GM19463 (cell line): ENCODE measurements around the gene NTSR1.

Source experiments
- ATAC-seq: cut with Tn5 transposase; IDR thresholded peaks from one replicate; pipeline ENCODE4 v1.9.1; 2021; ENCODE audit warnings: mild to moderate bottlenecking, moderate library complexity; ENCODE audit not compliant: unreplicated experiment

The NTSR1 gene

DNA sequence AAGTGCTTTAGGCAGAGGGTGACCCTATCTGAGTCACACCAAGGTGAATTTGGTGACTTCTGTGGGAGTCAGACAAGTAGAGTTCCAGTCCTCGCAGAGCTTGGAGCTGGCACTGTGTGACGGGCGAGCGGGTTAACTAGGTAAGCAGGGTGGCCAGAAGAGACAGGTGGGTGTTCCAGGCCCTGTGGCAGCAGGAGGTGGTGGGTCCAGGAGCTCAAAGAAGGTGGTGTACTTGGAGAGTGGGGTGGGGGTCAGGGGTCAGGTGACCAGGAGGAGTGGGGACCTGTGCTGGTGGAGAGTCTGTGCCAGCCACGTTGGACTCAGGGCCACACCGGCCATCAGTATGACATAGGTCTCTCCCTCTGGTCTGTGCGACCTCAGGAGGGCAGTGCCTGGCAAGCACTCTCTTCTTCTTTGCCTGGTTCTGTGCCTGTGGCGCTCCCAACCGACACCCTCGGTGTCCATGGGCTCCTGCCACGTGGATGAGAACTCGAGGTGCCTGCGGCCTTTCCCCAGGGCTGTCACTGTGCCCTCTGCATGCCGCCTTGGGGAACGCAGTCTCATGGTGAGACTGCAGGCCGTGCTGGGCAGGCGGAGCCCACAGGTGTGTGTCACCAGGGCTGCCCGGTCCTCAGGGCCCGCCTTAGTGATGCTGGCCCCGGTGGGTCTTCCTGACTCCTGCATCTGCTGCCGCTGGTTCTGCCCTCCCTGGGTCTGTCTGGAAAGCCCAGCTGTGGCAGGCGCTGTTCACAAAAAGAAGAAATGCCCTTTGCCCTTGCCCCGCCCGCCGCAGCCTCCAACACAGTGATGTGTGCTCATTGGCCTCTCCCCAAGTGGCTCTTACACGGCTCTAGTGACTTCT lies 89.3 kb downstream of the NTSR1 start:
- no peak for ATAC-seq

DNA sequence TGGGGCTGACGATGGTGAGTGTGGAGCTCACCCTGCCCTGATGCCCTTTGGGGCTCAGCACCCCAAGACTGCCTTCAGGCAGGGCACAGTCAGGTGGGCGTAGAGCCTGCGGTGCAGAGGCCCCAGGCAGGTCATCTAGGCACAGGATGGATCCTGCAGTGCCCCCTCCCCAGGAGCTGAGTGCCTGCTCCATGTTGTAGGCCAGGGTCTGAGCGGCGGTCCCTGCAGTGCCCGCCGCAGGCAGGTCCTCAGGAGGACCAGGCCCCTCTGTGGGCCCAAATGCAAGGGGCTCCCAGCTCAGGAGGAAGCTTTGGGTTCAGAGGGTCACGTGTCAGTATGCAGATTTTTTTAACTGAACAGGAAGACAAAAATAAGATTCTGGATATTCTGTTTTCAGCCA lies 90.4 kb downstream of the NTSR1 start:
- no peak for ATAC-seq

DNA sequence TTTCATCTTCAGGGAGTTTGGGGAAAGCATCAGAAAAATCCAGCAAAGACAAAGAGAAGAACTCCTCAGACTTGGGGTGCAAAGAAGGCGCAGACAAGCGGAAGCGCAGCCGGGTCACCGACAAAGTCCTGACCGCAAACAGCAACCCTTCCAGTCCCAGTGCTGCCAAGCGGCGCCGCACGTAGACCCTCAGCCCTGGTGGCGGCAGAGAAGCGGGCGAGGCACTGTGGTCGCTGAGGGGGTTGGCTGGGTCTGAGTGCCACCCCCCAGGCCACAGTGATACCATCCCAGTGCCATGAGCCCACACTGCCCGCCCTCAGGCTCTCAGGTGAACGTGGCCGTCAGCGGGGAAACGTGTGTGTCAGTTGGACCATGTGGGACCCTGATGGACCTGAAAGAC lies 90.8 kb downstream of the NTSR1 start:
- no peak for ATAC-seq

DNA sequence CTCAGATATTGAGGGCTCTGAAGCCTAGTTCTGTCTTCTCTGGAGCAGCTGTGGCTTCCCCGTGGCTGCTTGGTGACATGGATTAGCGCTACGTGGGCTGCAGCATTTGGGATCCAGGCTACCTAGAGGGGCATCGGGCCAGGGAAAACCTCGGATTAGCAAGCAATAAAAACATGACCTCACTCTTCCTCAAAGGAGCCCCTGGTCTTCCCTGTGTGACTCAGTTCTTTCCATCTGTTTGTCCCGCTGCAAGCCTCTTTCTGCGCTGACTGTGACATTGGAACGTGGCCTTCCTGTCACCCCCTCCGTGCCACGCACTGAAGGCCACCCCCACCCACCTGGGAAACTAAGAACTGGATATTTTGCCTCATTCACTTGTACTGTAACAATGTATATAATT lies 91.2 kb downstream of the NTSR1 start:
- no peak for ATAC-seq

DNA sequence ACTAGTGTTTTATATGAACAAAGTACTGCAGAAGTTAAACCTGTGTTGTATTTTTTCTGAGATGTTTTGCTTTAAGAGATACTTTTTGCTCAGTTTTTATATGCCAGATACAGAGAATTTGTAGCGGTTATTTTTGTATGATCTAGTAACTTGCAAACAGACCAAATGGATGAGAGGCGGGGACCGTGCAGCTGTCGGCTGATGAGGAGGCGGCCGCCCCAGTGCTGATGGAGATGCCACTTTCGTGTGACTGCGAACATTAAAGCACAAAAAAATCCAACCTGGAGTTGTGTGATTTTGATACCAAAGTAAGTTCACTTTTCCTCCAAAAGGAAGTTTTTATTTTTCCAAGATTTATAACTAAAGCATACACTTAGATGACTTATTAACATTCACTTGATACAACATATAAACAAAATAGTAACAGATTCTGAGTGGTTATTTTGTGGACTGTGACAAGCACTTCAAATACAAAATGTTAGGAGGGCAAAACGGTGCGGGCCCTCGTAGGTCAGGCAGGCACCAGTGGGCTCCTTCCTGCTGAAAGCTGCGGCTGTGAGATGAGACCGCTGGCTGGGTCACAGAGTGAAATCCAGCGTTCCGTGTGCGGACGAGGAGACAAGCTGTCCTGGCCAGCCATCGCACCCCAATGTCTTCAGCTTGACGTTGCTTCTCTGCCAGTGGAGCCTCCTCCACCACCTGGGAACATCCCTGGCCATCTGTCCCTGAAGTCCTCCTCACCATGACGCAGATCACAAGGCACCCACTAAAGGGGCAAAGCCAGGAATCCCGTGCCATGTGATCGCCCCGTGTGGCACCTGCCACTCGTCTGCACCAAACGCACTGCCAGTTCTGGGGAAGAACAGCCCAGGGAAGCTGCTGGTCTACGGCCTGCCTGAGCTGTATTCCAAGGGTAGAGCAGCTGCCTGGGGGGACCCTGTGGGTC lies 92.0 kb downstream of the NTSR1 start:
- no peak for ATAC-seq

DNA sequence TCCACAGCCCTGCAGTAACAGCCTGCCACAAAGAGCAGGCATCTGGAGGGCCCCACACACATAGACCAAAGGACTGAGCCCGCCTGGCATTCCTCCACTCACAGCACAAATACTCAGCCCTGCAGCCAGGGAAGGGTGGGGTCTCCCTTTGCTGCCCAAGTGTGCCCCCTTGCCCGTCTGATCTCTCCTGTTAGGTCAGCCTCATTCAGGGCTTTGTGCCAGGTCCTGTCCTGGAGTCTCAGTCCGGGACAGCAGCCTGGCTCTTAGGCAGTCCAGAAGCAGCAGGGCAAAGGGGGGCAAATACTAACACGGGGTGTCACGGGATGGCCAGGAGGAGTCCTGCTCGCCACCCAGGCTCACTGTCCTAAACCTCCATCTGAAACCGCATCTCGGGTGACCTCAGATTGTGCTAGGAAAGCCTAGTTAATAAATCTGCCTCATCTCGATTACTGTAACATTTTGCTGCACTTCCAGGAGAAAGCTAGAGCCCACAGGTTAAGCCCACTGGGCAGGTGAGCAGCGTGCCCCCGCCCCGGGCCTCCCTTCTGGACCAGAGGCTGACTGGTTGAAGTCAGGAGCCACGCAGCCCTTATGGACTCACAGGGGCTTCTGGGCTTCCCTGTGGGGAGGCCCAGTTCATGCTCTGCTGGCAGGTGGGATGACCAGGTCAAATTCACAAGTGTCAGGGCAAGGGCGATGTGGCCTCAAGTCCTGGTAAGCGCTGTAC lies 92.8 kb downstream of the NTSR1 start:
- ATAC-seq = no peak

DNA sequence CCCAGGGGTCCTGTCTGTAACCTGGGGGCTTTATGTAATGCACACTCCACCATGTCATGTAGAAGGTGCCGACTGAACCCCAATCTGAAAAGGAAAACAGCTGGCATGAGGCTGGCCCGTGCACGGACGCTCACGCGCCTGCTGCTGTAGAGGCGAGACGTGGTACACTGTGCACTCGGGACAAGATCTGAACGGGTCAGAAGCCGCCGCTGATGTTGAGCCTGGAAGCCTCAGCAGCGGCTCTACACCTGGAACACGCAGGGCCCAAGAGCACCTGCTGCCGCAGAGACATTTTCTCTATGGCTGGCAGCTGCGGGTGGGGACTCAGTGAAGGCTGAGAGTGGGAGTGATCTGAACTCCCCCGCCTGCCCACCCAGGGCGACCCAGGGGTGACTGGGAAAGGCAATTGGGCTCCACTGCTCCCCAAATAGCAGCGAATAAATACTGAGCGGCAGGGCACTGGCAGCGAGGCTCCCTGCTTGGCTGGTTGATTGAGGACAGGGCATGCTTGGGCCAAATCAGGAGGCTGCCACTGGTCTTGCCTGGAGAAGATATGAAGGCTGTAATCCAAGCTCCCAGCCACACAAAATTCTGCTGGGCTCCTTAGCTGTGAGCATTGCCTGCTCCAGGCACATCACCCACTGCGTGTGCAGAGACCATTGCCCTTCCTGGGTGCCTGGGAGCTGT lies 93.5 kb downstream of the NTSR1 start:
- no peak for ATAC-seq

DNA sequence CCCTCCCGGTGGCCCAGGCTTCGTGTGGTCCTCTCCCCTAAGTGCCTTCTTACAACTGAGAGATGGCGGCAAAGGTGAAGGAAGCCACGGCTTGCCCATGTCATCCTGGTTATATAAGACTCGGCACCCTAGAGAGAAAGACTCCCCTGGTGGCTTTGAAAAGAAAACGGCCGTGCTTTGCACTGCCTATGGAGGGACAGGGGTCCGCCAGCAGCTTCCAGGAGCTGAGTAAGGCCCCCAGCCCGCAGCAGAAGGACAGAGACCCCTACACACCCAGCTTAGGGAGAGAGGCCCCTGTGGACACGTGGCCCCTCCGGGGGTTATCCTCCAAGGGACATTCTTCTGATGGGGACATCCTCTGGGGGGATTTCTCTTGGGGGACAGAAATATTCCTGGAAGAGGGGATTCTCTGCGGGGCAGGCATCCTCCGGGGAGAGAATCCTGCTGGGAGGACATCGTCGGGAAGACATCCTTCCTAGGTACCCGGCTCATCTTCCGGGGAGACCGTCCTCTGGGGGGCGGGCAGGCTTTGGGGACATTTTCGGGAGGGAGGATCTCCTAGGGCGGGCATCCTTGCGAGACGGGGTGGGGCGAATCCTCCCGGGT lies 95.5 kb downstream of the NTSR1 start:
- ATAC-seq = no peak

DNA sequence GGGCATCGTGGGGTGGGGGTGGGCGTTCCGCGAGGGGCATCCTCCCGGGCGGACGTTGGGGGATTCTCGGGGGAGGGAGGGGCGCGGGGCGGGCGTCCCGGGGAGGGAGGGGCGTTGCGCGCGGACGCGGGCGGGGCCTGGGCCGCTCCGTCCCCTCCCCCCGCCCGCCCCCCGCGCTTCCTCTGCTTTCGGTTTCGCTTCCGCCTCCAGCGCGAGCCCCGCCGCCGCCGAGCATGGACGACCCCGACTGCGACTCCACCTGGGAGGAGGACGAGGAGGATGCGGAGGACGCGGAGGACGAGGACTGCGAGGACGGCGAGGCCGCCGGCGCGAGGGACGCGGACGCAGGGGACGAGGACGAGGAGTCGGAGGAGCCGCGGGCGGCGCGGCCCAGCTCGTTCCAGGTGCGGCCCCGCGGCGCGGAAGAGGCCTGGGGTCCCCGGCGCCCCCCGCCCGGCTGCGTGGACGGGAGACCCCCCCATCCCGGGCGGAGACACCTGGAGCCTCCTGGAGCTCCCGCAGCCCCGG lies 96.1 kb downstream of the NTSR1 start, which contains the start of gene OGFR:
Gene OGFR, plus strand, starts transcription at position 209 of the 528 bp plus-strand sequence. Its CDS starts 25 bp downstream, at position 234.
- peak; percentile 49 for ATAC-seq

DNA sequence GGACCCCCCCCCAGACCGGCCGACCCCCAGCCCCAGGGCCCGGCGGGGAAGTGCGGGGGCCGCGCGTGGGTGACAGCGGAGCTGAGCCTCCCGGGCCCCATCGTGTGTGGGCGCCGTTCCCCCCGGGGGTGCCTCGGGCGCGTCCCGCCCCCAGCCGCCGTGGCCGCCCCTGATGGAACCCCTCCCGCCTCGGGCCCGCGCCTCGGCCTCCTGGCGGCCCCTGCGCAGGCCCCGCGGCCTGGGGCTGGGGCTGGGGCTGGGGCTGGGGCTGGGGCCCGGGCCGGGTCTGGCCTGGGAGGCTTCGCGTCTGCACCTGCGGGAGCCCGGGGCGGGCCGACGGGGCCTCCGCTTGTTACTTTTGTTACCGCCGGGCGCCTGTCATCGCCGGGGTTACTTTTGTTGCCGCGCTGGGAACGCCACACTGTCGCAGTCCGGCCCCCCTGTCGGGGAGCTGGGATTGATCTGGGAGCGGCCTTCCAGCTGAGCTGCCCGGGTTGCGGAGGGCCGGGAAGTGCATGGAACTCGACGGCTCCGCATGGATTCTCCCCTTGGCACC lies 96.6 kb downstream of the NTSR1 start:
- ATAC-seq = no peak

DNA sequence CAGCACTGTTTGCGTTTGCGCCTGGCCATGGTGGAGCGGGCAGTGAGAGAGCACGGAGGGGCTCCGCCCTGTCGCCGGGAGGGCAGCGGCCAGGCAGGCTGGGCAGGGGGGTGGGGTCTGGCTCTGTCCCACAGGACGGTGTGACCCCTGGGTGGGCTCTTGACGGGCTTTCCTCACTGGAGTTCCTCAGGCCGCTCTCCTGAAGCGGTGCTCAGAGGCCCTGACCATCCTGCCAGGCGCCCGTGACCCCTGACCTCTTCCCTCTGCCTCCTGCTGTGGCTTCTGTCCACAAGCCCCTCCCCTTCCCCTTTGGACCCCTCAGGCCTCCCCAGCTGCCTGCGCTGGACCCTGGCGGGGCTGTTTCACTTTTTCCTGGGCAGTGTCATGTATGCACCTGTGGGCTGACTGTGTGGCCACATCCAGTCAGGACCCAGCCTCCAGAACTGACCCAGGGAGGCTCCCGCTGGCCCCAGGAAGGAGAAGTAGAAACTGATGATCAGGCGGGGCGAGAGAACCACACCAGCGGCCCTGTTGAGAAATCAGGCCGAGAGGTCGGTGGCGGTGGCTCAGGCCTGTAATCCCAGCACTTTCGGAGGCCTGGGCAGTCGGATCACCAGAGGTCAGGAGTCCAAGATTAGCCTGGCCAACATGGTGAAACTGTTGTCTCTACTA lies 97.2 kb downstream of the NTSR1 start:
- no peak for ATAC-seq

DNA sequence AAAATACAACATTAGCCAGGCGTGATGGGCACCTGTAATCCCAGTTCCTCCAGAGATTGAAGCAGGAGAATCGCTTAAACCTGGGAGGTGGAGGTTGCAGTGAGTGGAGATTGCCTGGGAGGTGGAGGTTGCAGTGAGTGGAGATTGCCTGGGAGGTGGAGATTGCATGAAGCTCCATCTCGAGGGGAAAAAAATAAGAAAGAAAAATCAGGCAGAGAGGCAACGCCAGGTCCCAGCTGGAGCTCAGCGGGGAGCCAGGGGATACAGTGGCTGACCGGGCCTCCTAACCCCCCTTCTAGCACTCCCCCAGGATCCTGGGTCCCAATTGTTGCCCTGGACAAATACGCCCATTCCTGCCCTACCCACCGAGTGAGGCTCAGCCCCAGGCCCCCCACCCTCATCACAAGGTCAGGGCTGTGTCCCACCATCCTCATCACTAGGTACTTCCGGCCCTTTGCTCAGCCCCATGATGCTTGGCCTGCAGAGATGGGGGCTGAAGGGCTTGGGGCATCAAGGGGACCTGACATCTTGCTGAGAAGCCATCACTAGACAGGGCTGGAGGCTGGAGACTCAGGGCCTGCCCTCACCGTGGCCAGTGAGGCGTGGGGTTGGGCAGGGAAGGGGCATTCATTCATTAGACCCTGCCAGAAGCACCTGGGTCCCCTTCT lies 97.9 kb downstream of the NTSR1 start:
- ATAC-seq = no peak

DNA sequence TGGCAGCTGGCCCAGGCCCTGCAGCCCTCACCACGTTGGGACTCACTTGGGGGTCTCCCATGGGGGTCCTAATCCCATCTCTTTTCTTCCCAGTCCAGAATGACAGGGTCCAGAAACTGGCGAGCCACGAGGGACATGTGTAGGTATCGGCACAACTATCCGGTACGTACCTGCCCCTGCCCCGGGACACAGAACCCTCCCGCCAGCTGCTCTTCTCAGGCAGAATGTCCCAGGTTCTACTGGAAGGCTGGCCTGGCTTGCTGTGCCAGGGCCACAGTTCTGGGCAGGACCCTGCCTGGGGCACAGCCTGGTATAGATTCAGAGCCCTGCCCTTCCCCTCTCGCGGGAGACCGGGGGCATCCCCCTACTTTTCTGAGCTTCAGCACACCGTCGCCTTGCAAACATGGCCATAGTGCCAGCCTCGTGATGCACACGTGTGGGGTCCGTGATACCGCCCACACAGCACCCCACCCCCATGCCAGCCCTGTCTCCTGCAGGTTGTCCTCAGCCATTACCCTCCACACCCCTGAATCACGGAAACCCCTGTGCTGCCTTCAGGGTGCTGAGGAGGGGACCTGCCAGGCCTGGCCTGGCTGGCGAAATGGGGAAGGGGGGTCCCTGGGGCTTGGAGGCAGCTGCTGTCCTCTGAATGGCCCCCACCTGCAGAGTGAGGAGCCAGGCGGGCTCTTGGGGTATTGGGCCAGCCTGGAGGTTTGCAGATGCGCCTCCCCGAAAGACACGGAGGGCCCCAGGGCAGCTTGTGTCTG lies 99.0 kb downstream of the NTSR1 start:
- no peak for ATAC-seq

DNA sequence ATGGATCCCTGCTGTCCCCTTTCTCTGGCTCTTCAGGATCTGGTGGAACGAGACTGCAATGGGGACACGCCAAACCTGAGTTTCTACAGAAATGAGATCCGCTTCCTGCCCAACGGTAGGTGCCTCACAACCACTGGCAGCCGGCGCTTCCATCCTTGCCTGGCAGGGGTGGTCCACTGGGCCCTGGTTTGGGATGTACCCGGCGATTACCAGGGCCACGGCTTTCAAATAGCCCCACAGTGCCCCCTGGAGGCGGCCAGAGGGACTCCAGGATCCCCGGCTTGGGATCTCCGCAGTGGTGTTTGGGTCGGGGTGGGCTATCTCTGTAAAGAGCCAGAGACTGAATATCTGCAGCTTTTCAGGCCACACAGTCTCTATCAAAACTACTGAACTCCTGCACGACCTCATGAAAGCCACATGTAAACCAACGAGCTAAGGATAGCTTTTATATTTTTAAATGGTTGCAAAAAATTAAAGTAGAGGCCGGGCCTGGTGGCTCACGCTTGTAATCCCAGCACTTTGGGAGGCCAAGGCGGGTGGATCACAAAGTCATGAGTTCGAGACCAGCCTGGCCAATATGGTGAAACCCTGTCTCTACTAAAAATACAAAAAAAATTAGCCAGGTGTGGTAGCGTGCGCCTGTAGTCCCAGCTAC lies 99.7 kb downstream of the NTSR1 start:
- ATAC-seq = no peak

DNA sequence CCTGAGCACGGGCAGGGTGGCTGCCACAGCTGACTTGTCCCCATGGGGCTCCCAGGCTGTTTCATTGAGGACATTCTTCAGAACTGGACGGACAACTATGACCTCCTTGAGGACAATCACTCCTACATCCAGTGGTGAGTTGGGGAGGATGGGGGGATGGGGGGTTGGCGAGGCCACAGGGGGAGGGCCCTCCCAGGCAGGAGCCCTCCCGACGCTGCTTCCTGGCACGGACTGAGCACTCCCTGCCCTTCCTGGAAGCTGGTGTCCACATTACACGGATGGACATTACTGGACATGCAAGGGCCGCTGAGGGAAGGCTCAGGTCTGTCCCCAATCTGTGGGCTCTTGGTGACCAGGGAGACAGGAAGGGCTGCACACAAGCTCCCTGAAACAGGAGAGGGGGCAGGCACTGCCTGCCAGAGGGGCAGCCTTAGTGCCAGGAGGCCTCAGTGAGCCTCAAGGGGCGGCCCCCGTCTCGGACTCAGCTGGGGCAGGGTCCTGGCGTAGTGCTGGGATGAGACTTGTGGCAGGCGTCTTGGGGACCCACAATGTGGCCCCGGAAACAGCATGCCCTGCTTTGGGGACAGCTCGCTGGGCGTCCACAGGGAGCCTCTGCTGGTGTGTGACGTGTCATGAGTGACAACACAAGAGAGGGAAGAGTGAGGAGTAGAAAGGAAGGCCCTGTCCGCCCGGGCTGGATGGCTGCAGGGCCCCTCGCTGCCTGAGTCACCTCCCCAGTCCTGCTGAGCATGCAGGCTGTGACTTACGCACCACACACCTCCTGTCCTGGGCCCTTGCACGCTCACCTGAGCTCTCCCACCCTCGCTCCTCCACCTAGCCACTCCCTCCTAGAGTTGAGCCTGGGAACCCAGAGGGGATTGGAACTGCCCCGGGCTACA lies 101.1 kb downstream of the NTSR1 start:
- no peak for ATAC-seq

DNA sequence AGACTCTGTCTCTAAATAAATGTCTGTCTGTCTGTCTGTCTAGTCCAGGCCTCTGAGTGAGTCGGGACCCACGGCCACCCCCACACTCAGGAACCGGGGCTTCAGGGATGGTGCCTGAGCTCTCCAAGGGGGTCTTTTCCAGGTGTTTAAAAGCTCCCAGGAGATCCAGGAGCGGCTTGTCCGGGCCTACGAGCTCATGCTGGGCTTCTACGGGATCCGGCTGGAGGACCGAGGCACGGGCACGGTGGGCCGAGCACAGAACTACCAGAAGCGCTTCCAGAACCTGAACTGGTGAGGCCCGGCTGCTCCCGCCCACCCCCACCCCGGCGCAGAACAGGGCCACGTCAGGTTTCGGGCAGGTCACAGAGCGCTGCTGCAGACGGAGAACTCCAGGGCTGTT lies 102.7 kb downstream of the NTSR1 start:
- no peak for ATAC-seq
